GM18502 (cell line): ENCODE measurements around the gene BPIFB6.

ENCODE experiments used
- ATAC-seq: cut with Tn5 transposase; IDR thresholded peaks from one replicate; pipeline ENCODE4 v1.9.1; 2021; ENCODE audit warnings: mild to moderate bottlenecking; ENCODE audit not compliant: unreplicated experiment, poor library complexity

Gene BPIFB6

GRCh38 chr20:33054791-33055190 is 23.3 kb downstream of the BPIFB6 start:
- ATAC-seq, result no peak

- no peak for ATAC-seq
Observed at GRCh38 chr20:33059136-33059535, 27.7 kb downstream of the BPIFB6 start.

- ATAC-seq, result no peak
Observed at GRCh38 chr20:33059741-33060390, 28.4 kb downstream of the BPIFB6 start.

- ATAC-seq, result no peak
Observed at GRCh38 chr20:33061658-33062028, 30.2 kb downstream of the BPIFB6 start.

GRCh38 chr20:33062105-33062824 is 30.8 kb downstream of the BPIFB6 start:
- no peak for ATAC-seq

- no peak for ATAC-seq
Observed at GRCh38 chr20:33062825-33063149, 31.3 kb downstream of the BPIFB6 start.

- ATAC-seq, result no peak
Observed at GRCh38 chr20:33063271-33063670, 31.8 kb downstream of the BPIFB6 start.

GRCh38 chr20:33064572-33065287 is 33.3 kb downstream of the BPIFB6 start:
- no peak for ATAC-seq

GRCh38 chr20:33065785-33066184 is 34.3 kb downstream of the BPIFB6 start:
- ATAC-seq, result no peak

- ATAC-seq, result no peak
Observed at GRCh38 chr20:33067806-33068205, 36.4 kb downstream of the BPIFB6 start.

GRCh38 chr20:33068251-33068939 is 36.9 kb downstream of the BPIFB6 start:
- no peak for ATAC-seq

GRCh38 chr20:33069673-33070072 is 38.2 kb downstream of the BPIFB6 start:
- ATAC-seq, result no peak

- ATAC-seq, result no peak
Observed at GRCh38 chr20:33070111-33071053, 38.9 kb downstream of the BPIFB6 start.

GRCh38 chr20:33071198-33071597 is 39.8 kb downstream of the BPIFB6 start:
- no peak for ATAC-seq

- ATAC-seq, result no peak
Observed at GRCh38 chr20:33072362-33072761, 40.9 kb downstream of the BPIFB6 start.

- ATAC-seq, result no peak
Observed at GRCh38 chr20:33072813-33073212, 41.4 kb downstream of the BPIFB6 start.

GRCh38 chr20:33074675-33075074 is 43.2 kb downstream of the BPIFB6 start:
- no peak for ATAC-seq

GRCh38 chr20:33075281-33075680 is 43.8 kb downstream of the BPIFB6 start:
- ATAC-seq, result no peak

- ATAC-seq, result no peak
Observed at GRCh38 chr20:33076662-33077372, 45.4 kb downstream of the BPIFB6 start.
